ENCODE results near the gene COBLL1. TPM values are rescaled to one million over a fixed set of nuclear protein-coding genes. Genes with fewer than 3 reads are reported as not detected.

The COBLL1 gene
- total RNA-seq, 1 experiment from 2014 or later, result 5.9 TPM

DNA sequence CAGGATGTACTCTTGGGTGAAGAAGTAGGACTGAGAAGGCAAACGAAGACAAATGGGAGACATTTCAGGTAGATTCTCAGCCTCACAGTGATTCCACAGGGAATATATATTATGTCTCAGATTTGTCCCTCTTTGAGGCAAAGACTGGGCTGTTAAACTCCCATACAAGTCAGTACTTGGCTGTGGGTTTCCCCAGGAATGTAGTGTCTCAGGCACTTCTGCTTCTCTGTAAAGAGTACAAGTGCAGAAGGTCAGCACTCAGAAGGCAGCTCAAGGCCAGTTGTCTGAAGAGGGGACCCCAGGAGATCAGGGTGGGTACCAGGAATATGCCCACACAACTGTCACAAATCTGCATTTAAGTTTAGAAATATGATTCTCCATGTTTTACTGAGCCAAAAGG lies 39.9 kb upstream of the COBLL1 start:
- no peak overlapping the region for H2AK5ac ChIP-seq (ENCODE audit: insufficient read length, low read length)
- no peak overlapping the region for H2BK20ac ChIP-seq (ENCODE audit: low read depth, low read length, poor library complexity, severe bottlenecking)
- H2BK12ac ChIP-seq (ENCODE audit: insufficient read length, low read depth, low read length), result no peak overlapping the region
- WGBS (ENCODE audit: extremely low coverage, insufficient read length, low lambda C conversion rate), result no CpG with 5 or more reads among the region's 1 CpG
- no peak for DNase-seq
- no peak overlapping the region for H3K14ac ChIP-seq (ENCODE audit: insufficient read depth, low read length)
- no peaks in the 10 kb centered on the region for H3K4me1 ChIP-seq (ENCODE audit: insufficient read depth, low read length)
- no peaks in the 10 kb centered on the region for H3K79me2 ChIP-seq (ENCODE audit: insufficient read depth, low read length)
- no peak overlapping the region for H3K56ac ChIP-seq (ENCODE audit: insufficient read length, low read depth, low read length)
- no peaks in the 10 kb centered on the region for H3K9me3 ChIP-seq (ENCODE audit: control insufficient read depth, low read depth, low read length)
- H3K36me3 Mint-ChIP-seq (ENCODE audit: insufficient read depth in 1 of 3, low read depth in 3 of 3), result no peaks in the 10 kb centered on the region
- H3K27me3 Mint-ChIP-seq (ENCODE audit: low read depth), result no peaks in the 10 kb centered on the region
- no peak overlapping the region for H2BK15ac ChIP-seq (ENCODE audit: low read depth, low read length)
- no peak overlapping the region for H4K5ac ChIP-seq (ENCODE audit: insufficient read length, low read depth, low read length)
- no peak overlapping the region for H3K27ac ChIP-seq (ENCODE audit: insufficient read length, low read depth, low read length)
- H3K18ac ChIP-seq (ENCODE audit: insufficient read length, low read depth, low read length), result no peak overlapping the region
- H3K79me1 ChIP-seq (ENCODE audit: insufficient read depth, low read depth, low read length, poor library complexity, severe bottlenecking), result no peaks in the 10 kb centered on the region
- no peak overlapping the region for H4K91ac ChIP-seq (ENCODE audit: insufficient read length, low read depth, low read length)
- TF ChIP-seq, protein P1, sequence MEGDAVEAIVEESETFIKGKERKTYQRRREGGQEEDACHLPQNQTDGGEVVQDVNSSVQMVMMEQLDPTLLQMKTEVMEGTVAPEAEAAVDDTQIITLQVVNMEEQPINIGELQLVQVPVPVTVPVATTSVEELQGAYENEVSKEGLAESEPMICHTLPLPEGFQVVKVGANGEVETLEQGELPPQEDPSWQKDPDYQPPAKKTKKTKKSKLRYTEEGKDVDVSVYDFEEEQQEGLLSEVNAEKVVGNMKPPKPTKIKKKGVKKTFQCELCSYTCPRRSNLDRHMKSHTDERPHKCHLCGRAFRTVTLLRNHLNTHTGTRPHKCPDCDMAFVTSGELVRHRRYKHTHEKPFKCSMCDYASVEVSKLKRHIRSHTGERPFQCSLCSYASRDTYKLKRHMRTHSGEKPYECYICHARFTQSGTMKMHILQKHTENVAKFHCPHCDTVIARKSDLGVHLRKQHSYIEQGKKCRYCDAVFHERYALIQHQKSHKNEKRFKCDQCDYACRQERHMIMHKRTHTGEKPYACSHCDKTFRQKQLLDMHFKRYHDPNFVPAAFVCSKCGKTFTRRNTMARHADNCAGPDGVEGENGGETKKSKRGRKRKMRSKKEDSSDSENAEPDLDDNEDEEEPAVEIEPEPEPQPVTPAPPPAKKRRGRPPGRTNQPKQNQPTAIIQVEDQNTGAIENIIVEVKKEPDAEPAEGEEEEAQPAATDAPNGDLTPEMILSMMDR (conservative IDR thresholded peaks at IDR 0.05), result no peak
- no peak overlapping the region for H3K23ac ChIP-seq (ENCODE audit: insufficient read length, low read depth, low read length)
- no peak overlapping the region for H3T11ph ChIP-seq (ENCODE audit: low read length)
- H4K20me1 ChIP-seq (ENCODE audit: control insufficient read depth, insufficient read depth, insufficient read length), result no peaks in the 10 kb centered on the region
- no peaks in the 10 kb centered on the region for H3K9me3 Mint-ChIP-seq
- peaks cover 7 to 8% of the 10 kb centered on the region in 2 experiments for H3K4me1 Mint-ChIP-seq
- H3K4me2 ChIP-seq (ENCODE audit: insufficient read depth, insufficient read length, low read length), result no peak overlapping the region
- H3K27ac Mint-ChIP-seq, result no peak overlapping the region
- H2BK120ac ChIP-seq (ENCODE audit: low read depth, low read length, poor library complexity, severe bottlenecking), result no peak overlapping the region
- H3K23me2 ChIP-seq (ENCODE audit: insufficient read length, low read depth, low read length, poor library complexity, severe bottlenecking), result no peaks in the 10 kb centered on the region
- H3K4ac ChIP-seq (ENCODE audit: low read depth, low read length), result no peak overlapping the region
- no peak overlapping the region for H2BK5ac ChIP-seq (ENCODE audit: insufficient read length, low read length)
- no peak overlapping the region for H3K4me3 Mint-ChIP-seq
- H3K9ac ChIP-seq (ENCODE audit: extremely low read depth, insufficient read length, low read length), result no peak overlapping the region
- no peak overlapping the region for H2AFZ ChIP-seq (ENCODE audit: low read length)
- H3K27me3 ChIP-seq (ENCODE audit: insufficient read depth, low read length), result no peaks in the 10 kb centered on the region
- no peak overlapping the region for H4K8ac ChIP-seq (replicated peaks; ENCODE audit: insufficient read length, low read depth, low read length)
